Heart left ventricle (tissue), 13 donors: Measurements from ENCODE around the gene DPAGT1.
"Not testable (repeated sequence)": the region's sequence is repeated elsewhere in the genome, so short reads cannot be mapped to it uniquely, and the experiment has no call there.

Experiments used
- CTCF ChIP-seq, 12 donors: fragments of 200-600 bp; sonication (generic) in 4 of 12; IDR thresholded peaks; one replicate each; pipeline versions ENCODE4 v1.5.0 to v1.8.0; 2018 to 2022; ENCODE audit warnings: antibody characterized with exemption in 12 of 12, mild to moderate bottlenecking in 5 of 12
- POLR2A ChIP-seq, 2 donors: fragments of 450-650 bp; IDR thresholded peaks; one replicate each; pipeline ENCODE4 v1.6.1; 2017; ENCODE audit warnings: antibody characterized with exemption in 2 of 2, mild to moderate bottlenecking in 2 of 2, moderate library complexity in 2 of 2
- donor health status: ischemic (EF 13 %, LVEDD 7.1; RV severe dilation, severe dysfunction).
- donor health status: DM: no; HTN: yes; CAD: no.
- donor health status: DM: no; HTN: no; CAD: no.
- donor health status: ischemic (EF 25% LVEDD 6.9; RV normal size, moderate dysfunction).
- donor health status: ischemic (EF 25% LVEDD 5.7; RV mildly dilated, moderate dysfunction).
- donor health status: ischemic (EF 35%, LVEDD 5.7; RV mildly dilated, moderate dysfunction).
- donor health status: nonischemic (EF 11% LVEDD 7.7; RV severe dilation, severe dysfunction).
- donor health status: DM: yes; HTN: yes; CAD: no.
- donor health status: PGD.
- donor health status: ischemic (EF 29% LVEDD 5.4; RV normal size, mild dysfunction).
- donor health status: nonischemic (EF 23%, LVEDD 6.1; RV moderate dilation, normal function).

- not testable (repeated sequence) for TF ChIP-seq CTCF, POLR2A (IDR thresholded peaks at IDR 0.05)
Observed at GRCh38 chr11:119059128-119059527, 42.5 kb downstream of the DPAGT1 start.
